Neuronal stem cell (in vitro differentiated cells): ENCODE measurements around the gene PAEP.

Source experiments
- DNase-seq: peaks from one replicate; pipeline ENCODE4 v3.0.0-alpha.2; 2013; ENCODE audit warnings: low spot score
- H2AFZ ChIP-seq: one replicate; pipeline ENCODE4 v1.6.1; 2013; ENCODE audit warnings: mild to moderate bottlenecking, low read length, inconsistent platforms
- H2AK5ac ChIP-seq: 2 replicates; pipeline ENCODE4 v1.6.1; 2013; ENCODE audit warnings: low read depth, mild to moderate bottlenecking, inconsistent platforms, low read length, moderate library complexity, mixed read lengths
- H2BK120ac ChIP-seq: 2 replicates; pipeline ENCODE4 v1.6.1; 2013; ENCODE audit warnings: low read depth, mild to moderate bottlenecking, inconsistent platforms, low read length, moderate library complexity, mixed read lengths
- H2BK12ac ChIP-seq: one replicate; pipeline ENCODE4 v1.6.1; 2013; ENCODE audit warnings: low read length, inconsistent platforms
- H2BK15ac ChIP-seq: 2 replicates; pipeline ENCODE4 v1.6.1; 2013; ENCODE audit warnings: mild to moderate bottlenecking, low read length, inconsistent platforms, mixed read lengths
- H2BK5ac ChIP-seq: one replicate; pipeline ENCODE4 v1.6.1; 2013; ENCODE audit warnings: inconsistent platforms, mild to moderate bottlenecking, low read length, moderate library complexity
- H3K14ac ChIP-seq: one replicate; pipeline ENCODE4 v1.6.1; 2013; ENCODE audit warnings: low read length, inconsistent platforms
- H3K18ac ChIP-seq: 2 replicates; pipeline ENCODE4 v1.6.1; 2013; ENCODE audit warnings: low read length, inconsistent platforms
- H3K23ac ChIP-seq: 2 replicates; pipeline ENCODE4 v1.6.1; 2013; ENCODE audit warnings: low read depth, mild to moderate bottlenecking, mixed read lengths, low read length, inconsistent platforms; ENCODE audit not compliant: poor library complexity
- H3K27ac ChIP-seq: replicated peaks from 3 replicates; pipeline ENCODE4 v1.5.1; 2013; ENCODE audit warnings: low read length, inconsistent platforms
- H3K27me3 ChIP-seq, 3 experiments: 2 replicates each; pipeline ENCODE4 v1.6.1; 2013; ENCODE audit warnings: low read length in 3 of 3, mild to moderate bottlenecking in 2 of 3, inconsistent platforms in 1 of 3, low read depth in 1 of 3, mixed read lengths in 1 of 3, moderate library complexity in 1 of 3; ENCODE audit not compliant: control insufficient read depth in 3 of 3, insufficient read depth in 3 of 3
- H3K36me3 ChIP-seq, 2 donors: replicated peaks in 1 of 2; 2 replicates each; pipeline ENCODE4 v1.6.1; 2013; ENCODE audit warnings: low read length in 2 of 2; ENCODE audit not compliant: control insufficient read depth in 2 of 2, insufficient read depth in 2 of 2
- H3K4ac ChIP-seq: 2 replicates; pipeline ENCODE4 v1.6.1; 2013; ENCODE audit warnings: inconsistent platforms, mild to moderate bottlenecking, low read length, moderate library complexity
- H3K4me1 ChIP-seq, 2 donors: 1 replicate in 1 of 2; 2 replicates in 1 of 2; pipeline ENCODE4 v1.6.1; 2013; ENCODE audit warnings: low read length in 2 of 2, low read depth in 1 of 2; ENCODE audit not compliant: control insufficient read depth in 2 of 2, insufficient read depth in 1 of 2
- H3K4me2 ChIP-seq: one replicate; pipeline ENCODE4 v1.6.1; 2013; ENCODE audit warnings: mild to moderate bottlenecking, low read length, inconsistent platforms; ENCODE audit not compliant: insufficient read depth, poor library complexity, severe bottlenecking
- H3K4me3 ChIP-seq, 2 donors: 2 replicates each; pipeline ENCODE4 v1.5.1; 2013; ENCODE audit warnings: low read length in 2 of 2, mild to moderate bottlenecking in 2 of 2, inconsistent platforms in 1 of 2, moderate library complexity in 1 of 2
- H3K79me1 ChIP-seq: one replicate; pipeline ENCODE4 v1.6.1; 2013; ENCODE audit warnings: low read depth, mild to moderate bottlenecking, inconsistent platforms, low read length, moderate library complexity
- H3K9ac ChIP-seq: one replicate; pipeline ENCODE4 v1.6.1; 2013; ENCODE audit warnings: mild to moderate bottlenecking, low read depth, low read length, inconsistent platforms; ENCODE audit not compliant: poor library complexity
- H3K9me3 ChIP-seq, 2 donors: replicated peaks in 1 of 2; 2 replicates each; pipeline versions ENCODE3 to v1.6.1; 2013; ENCODE audit warnings: low read length in 2 of 2, mild to moderate bottlenecking in 2 of 2, inconsistent platforms in 1 of 2, low read depth in 1 of 2, mixed read lengths in 1 of 2, moderate library complexity in 1 of 2; ENCODE audit not compliant: control insufficient read depth in 2 of 2, insufficient read depth in 1 of 2
- H4K8ac ChIP-seq: one replicate; pipeline ENCODE4 v1.6.1; 2013; ENCODE audit warnings: low read depth, mild to moderate bottlenecking, inconsistent platforms, low read length, moderate library complexity
- H4K91ac ChIP-seq: one replicate; pipeline ENCODE4 v1.6.1; 2013; ENCODE audit warnings: low read length, low read depth, mild to moderate bottlenecking, inconsistent platforms; ENCODE audit not compliant: poor library complexity
- WGBS, 2 donors: extraction: QIAGEN DNeasy Blood & Tissue Kit; methylation state at CpG; one replicate each; pipeline ENCODE4 v1.1.7; 2013; ENCODE audit warnings: missing lambda C conversion rate in 2 of 2, mixed read lengths in 1 of 2; ENCODE audit not compliant: insufficient read length in 2 of 2, insufficient replicate concordance in 1 of 2; ENCODE audit errors: extremely low coverage in 2 of 2; 5-methylcytosine and 5-hydroxymethylcytosine counted together

PAEP gene

GRCh38 chr9:135591506-135592330 lies 30.2 kb downstream of the PAEP start:
- Histone ChIP-seq H2BK5ac (peak overlapping the region; percentile 87), H3K4me2 (no peak overlapping the region), H3K4me1 (peaks cover 0 to 6% of the 10 kb centered on the region in 2 donors), H3K9me3 (peaks cover 0 to 5% of the 10 kb centered on the region in 2 donors), H2BK120ac (no peak overlapping the region), H3K79me1 (no peaks in the 10 kb centered on the region), H3K27me3 (no peaks in the 10 kb centered on the region), H3K14ac (no peak overlapping the region), H2BK15ac (no peak overlapping the region), H3K18ac (peak overlapping the region; percentile 53), H2AFZ (no peak overlapping the region), H3K36me3 (no peaks in the 10 kb centered on the region), H2AK5ac (no peak overlapping the region), H3K9ac (no peak overlapping the region), H3K23ac (no peak overlapping the region), H3K4me3 (no peak overlapping the region), H4K8ac (no peak overlapping the region), H3K27ac (no peak overlapping the region), H2BK12ac (no peak overlapping the region), H4K91ac (no peak overlapping the region), H3K4ac (no peak overlapping the region)
- no CpG with 5 or more reads among the region's 22 CpGs for WGBS, 2 donors
- DNase-seq: no peak

- no peak overlapping the region for H3K23ac ChIP-seq
- H3K4ac ChIP-seq: no peak overlapping the region
- no peak overlapping the region for H4K8ac ChIP-seq
- H3K9me3 ChIP-seq: peaks cover 0 to 5% of the 10 kb centered on the region in 2 donors
- H2BK15ac ChIP-seq: no peak overlapping the region
- no peak overlapping the region for H2BK120ac ChIP-seq
- H3K18ac ChIP-seq: no peak overlapping the region
- H4K91ac ChIP-seq: no peak overlapping the region
- H3K4me3 ChIP-seq: no peak overlapping the region
- DNase-seq: no peak
- H3K36me3 ChIP-seq: no peaks in the 10 kb centered on the region
- no peaks in the 10 kb centered on the region for H3K79me1 ChIP-seq
- H2BK5ac ChIP-seq: no peak overlapping the region
- H2AK5ac ChIP-seq: no peak overlapping the region
- no CpG with 5 or more reads among the region's 5 CpGs for WGBS, 2 donors
- H3K4me1 ChIP-seq: peaks cover 0 to 5% of the 10 kb centered on the region in 2 donors
- H3K27me3 ChIP-seq: no peaks in the 10 kb centered on the region
- H3K4me2 ChIP-seq: no peak overlapping the region
- H3K14ac ChIP-seq: no peak overlapping the region
- H3K27ac ChIP-seq: no peak overlapping the region
- no peak overlapping the region for H3K9ac ChIP-seq
- no peak overlapping the region for H2AFZ ChIP-seq
- no peak overlapping the region for H2BK12ac ChIP-seq
These were observed 30.7 kb downstream of the PAEP start for GRCh38 chr9:135592331-135592590.

GRCh38 chr9:135592625-135593024 lies 31.1 kb downstream of the PAEP start:
- H3K27me3 ChIP-seq: no peaks in the 10 kb centered on the region
- no peak overlapping the region for H3K4me2 ChIP-seq
- no peak overlapping the region for H3K23ac ChIP-seq

GRCh38 chr9:135596211-135596610 lies 34.7 kb downstream of the PAEP start:
- Histone ChIP-seq H3K27me3 (peaks cover 0 to 3% (median 0%) of the 10 kb centered on the region in 3 experiments), H4K91ac (no peak overlapping the region), H2BK12ac (no peak overlapping the region), H3K79me1 (no peaks in the 10 kb centered on the region), H2BK15ac (no peak overlapping the region), H3K27ac (no peak overlapping the region), H3K9ac (no peak overlapping the region), H3K36me3 (no peaks in the 10 kb centered on the region), H3K18ac (no peak overlapping the region), H3K23ac (no peak overlapping the region), H3K4me1 (no peaks in the 10 kb centered on the region), H3K4me2 (no peak overlapping the region), H3K14ac (no peak overlapping the region), H2BK5ac (no peak overlapping the region), H4K8ac (no peak overlapping the region), H3K9me3 (peaks cover 0 to 5% of the 10 kb centered on the region in 2 donors), H2BK120ac (no peak overlapping the region), H2AK5ac (no peak overlapping the region), H3K4ac (no peak overlapping the region), H3K4me3 (no peak overlapping the region), H2AFZ (no peak overlapping the region)
- no CpG with 5 or more reads among the region's 2 CpGs for WGBS, 2 donors
- DNase-seq: no peak

More at GRCh38 chr9:135592625-135593024, 31.1 kb downstream of the PAEP start:
- Histone ChIP-seq H2BK15ac (no peak overlapping the region), H3K14ac (no peak overlapping the region), H3K36me3 (no peaks in the 10 kb centered on the region), H2BK12ac (no peak overlapping the region), H2BK120ac (no peak overlapping the region), H3K27ac (no peak overlapping the region), H3K9me3 (peaks cover 0 to 5% of the 10 kb centered on the region in 2 donors), H3K9ac (no peak overlapping the region), H3K18ac (no peak overlapping the region), H2AK5ac (no peak overlapping the region), H4K91ac (no peak overlapping the region), H2BK5ac (no peak overlapping the region), H2AFZ (no peak overlapping the region), H4K8ac (no peak overlapping the region), H3K4me3 (no peak overlapping the region), H3K79me1 (no peaks in the 10 kb centered on the region), H3K4me1 (peaks cover 0 to 2% of the 10 kb centered on the region in 2 donors), H3K4ac (no peak overlapping the region)
- DNase-seq: no peak
- WGBS, 2 donors: no CpG with 5 or more reads among the region's 13 CpGs
